Naive thymus-derived CD4-positive, alpha-beta T cell (primary cell): Measurements from ENCODE around the gene EEF1AKMT4. TPM values are rescaled to one million over a fixed set of nuclear protein-coding genes. Genes with fewer than 3 reads are reported as not detected.

Experiments used
- ATAC-seq: fragments of 150-1000 bp; cut with Tn5 transposase; 2 replicates; pipeline ENCODE4 v1.10.0; 2021; ENCODE audit warnings: mild to moderate bottlenecking, moderate library complexity
- CTCF ChIA-PET: fragments of 350-600 bp; sonication (Branson Sonifier 250); formaldehyde crosslinking; loops from one replicate; lab custom pipeline; 2021; ENCODE audit warnings: antibody characterized with exemption; lab: Charles Lee
- POLR2A ChIA-PET: fragments of 350-600 bp; sonication (Branson Sonifier 250); formaldehyde crosslinking; loops from one replicate; lab custom pipeline; 2021; ENCODE audit warnings: antibody characterized with exemption, inconsistent platforms; lab: Charles Lee
- DNase-seq, 9 donors: peaks; one replicate each; pipeline versions ENCODE4 v3.0.0 to v3.0.0-alpha.2; 2020 to 2022; ENCODE audit warnings: mixed read lengths in 1 of 9
- H3K27ac ChIP-seq: one replicate; pipeline ENCODE4 v1.7.0; 2013; ENCODE audit warnings: mild to moderate bottlenecking, low read depth, low read length, moderate library complexity
- H3K27me3 ChIP-seq, 2 donors: one replicate each; pipeline ENCODE4 v1.7.0; 2013; ENCODE audit warnings: low read length in 2 of 2, mild to moderate bottlenecking in 2 of 2, moderate library complexity in 2 of 2; ENCODE audit not compliant: control insufficient read depth in 2 of 2, insufficient read depth in 2 of 2
- H3K36me3 ChIP-seq, 3 experiments: 1 replicate in 2 of 3; 2 replicates in 1 of 3; pipeline ENCODE4 v1.7.0; 2013; ENCODE audit warnings: low read length in 3 of 3, mild to moderate bottlenecking in 3 of 3, moderate library complexity in 1 of 3; ENCODE audit not compliant: insufficient read depth in 3 of 3, control insufficient read depth in 2 of 3
- H3K4me1 ChIP-seq, 2 donors: one replicate each; pipeline ENCODE4 v1.7.0; 2013; ENCODE audit warnings: low read length in 2 of 2, mild to moderate bottlenecking in 2 of 2, moderate library complexity in 1 of 2; ENCODE audit not compliant: control insufficient read depth in 2 of 2, insufficient read depth in 2 of 2
- H3K4me3 ChIP-seq: 2 replicates; pipeline ENCODE4 v1.7.0; 2013; ENCODE audit warnings: mild to moderate bottlenecking, low read length
- H3K9me3 ChIP-seq, 3 experiments: 1 replicate in 2 of 3; 2 replicates in 1 of 3; pipeline ENCODE4 v1.7.0; 2013; ENCODE audit warnings: low read length in 3 of 3; ENCODE audit not compliant: control insufficient read depth in 2 of 3
- H3K27ac Mint-ChIP-seq, 9 donors: one replicate each; pipeline ENCODE4 v1.8.0; 2020 to 2022; ENCODE audit warnings: mixed read lengths in 9 of 9, mild to moderate bottlenecking in 8 of 9, moderate library complexity in 5 of 9, inconsistent platforms in 2 of 9
- H3K27me3 Mint-ChIP-seq, 5 donors: one replicate each; pipeline ENCODE4 v1.8.0; 2021 to 2022; ENCODE audit warnings: mixed read lengths in 5 of 5, mild to moderate bottlenecking in 1 of 5
- H3K36me3 Mint-ChIP-seq, 5 donors: one replicate each; pipeline ENCODE4 v1.8.0; 2020 to 2022; ENCODE audit warnings: mixed read lengths in 5 of 5, mild to moderate bottlenecking in 3 of 5, inconsistent platforms in 1 of 5
- H3K4me1 Mint-ChIP-seq, 7 donors: one replicate each; pipeline ENCODE4 v1.8.0; 2020 to 2022; ENCODE audit warnings: mixed read lengths in 7 of 7, mild to moderate bottlenecking in 3 of 7, inconsistent platforms in 1 of 7
- H3K4me3 Mint-ChIP-seq, 10 donors: one replicate each; pipeline ENCODE4 v1.8.0; 2020 to 2022; ENCODE audit warnings: mild to moderate bottlenecking in 10 of 10, mixed read lengths in 10 of 10, moderate library complexity in 6 of 10, inconsistent platforms in 2 of 10
- H3K9me3 Mint-ChIP-seq, 11 donors: one replicate each; pipeline ENCODE4 v1.8.0; 2020 to 2022; ENCODE audit warnings: mixed read lengths in 11 of 11, mild to moderate bottlenecking in 4 of 11, inconsistent platforms in 1 of 11, moderate library complexity in 1 of 11
- intact Hi-C, 2 donors: fragments of 100-400 bp; cut with micrococcal nuclease; formaldehyde crosslinking; loops; one replicate each; pipeline ENCODE4 v1.15.1; 2023
- polyA plus RNA-seq, 2 donors: library from polyadenylated mRNA; unstranded; fragments of 300-500 nt; fragmentation: Illumina TruSeq; gene quantifications; one replicate each; pipeline ENCODE4 v1.2.3, GENCODE V29; 2021
- total RNA-seq, 6 experiments: library from RNA in 5 of 6; stranded (reverse) in 5 of 6; gene quantifications; 1 replicate in 5 of 6; 2 replicates in 1 of 6; pipeline ENCODE4 v1.2.3 and lab custom pipeline; 2021 to 2026

EEF1AKMT4 gene
- total and polyA plus RNA-seq, 7 experiments from 2014 or later, result 0.27 to 6.6 (median 2.3) TPM

DNA sequence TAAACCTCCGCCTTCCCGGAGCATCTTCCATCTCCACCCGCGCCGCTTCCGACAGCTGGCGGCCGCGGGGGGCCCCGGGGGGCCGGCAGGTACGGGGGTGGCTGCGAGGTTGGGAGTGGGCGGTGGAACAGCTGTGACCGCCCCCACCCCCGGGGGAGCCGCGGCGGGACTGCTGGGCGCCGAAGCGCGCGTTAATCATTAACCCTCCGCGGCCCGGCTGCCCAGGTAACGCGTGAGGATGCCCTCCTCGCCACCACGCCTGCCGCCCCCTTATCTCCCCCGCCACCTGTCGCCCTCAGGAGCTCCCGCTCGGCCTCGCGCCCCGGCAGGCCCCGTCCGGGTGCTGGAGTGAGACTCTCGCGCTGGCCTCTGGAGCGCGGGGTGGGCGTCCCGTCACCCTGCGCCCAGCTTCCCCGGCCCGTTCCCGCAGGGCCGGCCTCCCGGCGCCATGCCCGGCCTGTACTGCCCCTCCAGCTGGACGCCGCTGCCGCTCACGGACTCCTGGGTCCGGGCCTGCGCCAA, 19.3 kb upstream of the EEF1AKMT4 start:
- Histone ChIP-seq H3K36me3 (no peaks in the 10 kb centered on the region), H3K4me1 (peaks cover 0 to 5% of the 10 kb centered on the region in 2 donors), H3K27me3 (peaks cover 4 to 17% of the 10 kb centered on the region in 2 donors), H3K4me3 (peak overlapping the region; percentile 58), H3K9me3 (no peaks in the 10 kb centered on the region), H3K27ac (no peak overlapping the region)
- POLR2A ChIA-PET, result no interaction called here
- peaks cover 8 to 14% (median 10%) of the 10 kb centered on the region in 7 donors for H3K4me1 Mint-ChIP-seq
- intact Hi-C loops, result no loop called here
- CTCF ChIA-PET, result interaction anchor here (0.6 to 0.9 kb wide), 2 partner anchors 16 to 20 kb away, joined by 4 read pairs; partner anchors contain the start of gene EEF1AKMT4
- H3K9me3 Mint-ChIP-seq, result no peaks in the 10 kb centered on the region
- H3K27ac Mint-ChIP-seq, result no peak overlapping the region
- peaks cover 44 to 64% (median 55%) of the 10 kb centered on the region in 5 donors for H3K27me3 Mint-ChIP-seq
- H3K4me3 Mint-ChIP-seq, result peak overlapping the region in 3 of 10 donors; percentile 49 to 82 (median 80)
- ATAC-seq (no peak), DNase-seq (no peak)
- H3K36me3 Mint-ChIP-seq, result no peaks in the 10 kb centered on the region

DNA sequence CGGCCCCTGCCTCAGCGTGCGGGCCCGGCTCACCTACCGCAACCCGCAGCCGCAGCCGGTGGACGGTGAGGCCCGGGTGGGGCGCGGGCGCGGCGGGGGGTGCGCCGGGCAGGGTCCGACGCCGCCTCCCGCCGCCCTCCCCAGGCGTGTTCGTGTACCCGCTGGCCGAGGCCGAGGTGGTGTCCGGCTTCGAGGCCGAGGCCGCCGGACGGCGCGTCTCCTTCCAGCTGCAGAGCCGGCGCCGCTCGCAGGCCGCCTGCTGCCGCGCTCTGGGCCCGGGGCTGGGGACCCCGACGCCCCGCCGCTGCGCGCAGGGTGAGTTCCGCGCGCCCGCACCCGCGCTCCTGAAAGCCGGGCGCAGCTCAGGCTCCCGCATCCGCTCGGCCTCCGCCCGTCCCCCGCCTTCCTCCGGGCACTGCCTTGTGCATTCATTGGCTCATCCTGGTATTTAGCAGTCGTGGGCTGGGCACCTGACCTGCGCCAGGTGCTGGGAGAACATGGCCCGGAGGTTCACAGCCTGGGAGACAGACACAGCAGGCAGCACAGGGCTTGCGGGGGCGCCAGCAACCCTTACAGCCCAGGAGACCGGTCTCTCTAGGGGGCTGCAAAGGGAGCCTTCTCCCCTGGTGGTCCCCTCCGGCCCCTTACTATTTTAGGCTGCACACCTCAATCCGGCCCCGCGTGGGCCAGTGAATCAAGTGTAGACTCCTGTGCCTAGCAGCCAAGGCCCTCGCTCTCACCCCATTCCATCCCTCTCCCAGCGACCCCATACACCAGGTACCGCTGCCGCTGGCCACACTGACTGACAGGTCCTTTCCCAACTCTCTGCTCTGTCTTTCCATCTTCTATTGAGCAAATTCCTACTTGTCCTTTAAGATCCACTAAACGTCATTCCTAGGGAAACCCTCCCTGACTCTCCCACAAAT, 18.6 kb upstream of the EEF1AKMT4 start:
- Mint-ChIP-seq H3K4me3 (peak overlapping the region; percentile 60 to 89 (median 78)), H3K27me3 (peaks cover 41 to 59% (median 48%) of the 10 kb centered on the region in 5 donors), H3K4me1 (peaks cover 8 to 14% (median 10%) of the 10 kb centered on the region in 7 donors), H3K9me3 (no peaks in the 10 kb centered on the region), H3K27ac (no peak overlapping the region), H3K36me3 (no peaks in the 10 kb centered on the region)
- intact Hi-C loops, result no loop called here
- no peak for ATAC-seq
- H3K27me3 ChIP-seq, result peaks cover 4 to 17% of the 10 kb centered on the region in 2 donors
- ChIA-PET CTCF (interaction anchor here (0.6 to 0.9 kb wide), 2 partner anchors 15 to 19 kb away, joined by 4 read pairs; partner anchors contain the start of gene EEF1AKMT4), POLR2A (no interaction called here)
- H3K4me3 ChIP-seq, result no peak overlapping the region
- no peaks in the 10 kb centered on the region for H3K9me3 ChIP-seq
- H3K36me3 ChIP-seq, result no peaks in the 10 kb centered on the region
- H3K4me1 ChIP-seq, result peaks cover 0 to 5% of the 10 kb centered on the region in 2 donors
- no peak for DNase-seq
- no peak overlapping the region for H3K27ac ChIP-seq

DNA sequence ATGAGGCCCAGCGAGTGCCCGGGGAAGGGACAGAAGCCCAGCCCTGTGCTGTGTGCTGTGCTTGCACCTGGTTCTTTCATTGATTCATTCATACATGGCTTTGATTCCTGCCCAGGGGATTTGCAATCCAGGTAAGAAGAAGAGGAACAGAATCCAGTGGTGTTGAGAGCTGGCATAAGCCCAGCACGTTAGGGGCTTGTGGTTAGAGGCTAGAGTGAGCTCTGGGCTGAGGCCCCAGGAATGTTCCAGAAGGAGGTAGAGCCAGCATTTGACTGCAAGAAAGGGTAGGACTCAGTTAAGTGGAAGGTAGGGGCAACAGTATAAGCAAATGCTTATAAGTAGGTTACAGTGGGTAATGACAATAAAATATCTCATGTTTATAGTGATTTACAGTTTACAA, 17.8 kb upstream of the EEF1AKMT4 start:
- H3K9me3 Mint-ChIP-seq, result no peaks in the 10 kb centered on the region
- H3K27me3 ChIP-seq, result peaks cover 4 to 17% of the 10 kb centered on the region in 2 donors
- H3K36me3 Mint-ChIP-seq, result no peaks in the 10 kb centered on the region
- ChIA-PET POLR2A (no interaction called here), CTCF (no interaction called here)
- intact Hi-C loops, result no loop called here
- ATAC-seq (no peak), DNase-seq (no peak)
- H3K4me3 ChIP-seq, result no peak overlapping the region
- no peaks in the 10 kb centered on the region for H3K36me3 ChIP-seq
- H3K27me3 Mint-ChIP-seq, result peaks cover 41 to 52% (median 42%) of the 10 kb centered on the region in 5 donors
- H3K4me1 Mint-ChIP-seq, result peaks cover 8 to 14% (median 10%) of the 10 kb centered on the region in 7 donors
- no peaks in the 10 kb centered on the region for H3K9me3 ChIP-seq
- H3K27ac ChIP-seq, result no peak overlapping the region
- no peak overlapping the region for H3K27ac Mint-ChIP-seq
- H3K4me3 Mint-ChIP-seq, result peak overlapping the region in 9 of 10 donors; percentile 60 to 89 (median 80)
- H3K4me1 ChIP-seq, result peaks cover 0 to 5% of the 10 kb centered on the region in 2 donors

DNA sequence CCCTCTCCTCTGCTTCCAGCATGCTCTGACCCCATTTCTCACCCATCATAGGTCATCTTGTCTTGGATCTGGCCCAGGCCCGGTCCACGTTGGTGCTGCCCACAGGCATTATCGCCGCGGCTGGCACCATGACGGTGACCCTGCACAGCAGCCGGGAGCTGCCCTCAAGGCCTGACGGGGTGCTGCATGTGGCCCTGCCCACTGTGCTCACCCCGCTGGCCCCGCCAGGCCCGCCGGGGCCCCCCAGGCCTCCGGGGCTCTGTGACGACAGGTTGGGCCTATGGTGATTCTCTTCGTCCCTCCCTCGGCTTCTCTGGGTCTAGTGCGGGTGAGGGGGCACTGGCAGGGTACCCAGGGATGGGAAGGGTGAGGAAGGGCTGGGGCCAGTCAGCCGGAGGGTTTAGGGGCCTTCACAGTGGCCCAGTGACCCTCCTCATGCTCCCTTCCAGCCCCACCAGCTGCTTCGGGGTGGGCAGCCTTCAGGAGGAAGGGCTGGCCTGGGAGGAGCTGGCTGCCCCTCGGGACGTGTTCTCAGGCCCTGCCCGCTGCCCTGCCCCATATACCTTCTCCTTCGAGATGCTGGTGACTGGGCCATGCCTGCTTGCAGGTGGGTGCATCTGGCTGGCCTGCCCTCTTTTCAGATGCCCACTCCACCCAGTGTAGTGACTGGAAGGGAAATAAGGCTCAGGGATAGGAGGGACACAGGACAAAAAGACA, 16.2 kb upstream of the EEF1AKMT4 start:
- no peaks in the 10 kb centered on the region for H3K36me3 ChIP-seq
- intact Hi-C loops, result no loop called here
- peaks cover 0 to 5% of the 10 kb centered on the region in 2 donors for H3K4me1 ChIP-seq
- no peak overlapping the region for H3K4me3 ChIP-seq
- DNase-seq (no peak), ATAC-seq (no peak)
- CTCF ChIA-PET, result no interaction called here
- POLR2A ChIA-PET, result no interaction called here
- no peak overlapping the region for H3K27ac ChIP-seq
- no peaks in the 10 kb centered on the region for H3K36me3 Mint-ChIP-seq
- H3K27ac Mint-ChIP-seq, result no peak overlapping the region
- peaks cover 4 to 12% of the 10 kb centered on the region in 2 donors for H3K27me3 ChIP-seq
- peak overlapping the region in 1 of 10 donors; percentile 68 for H3K4me3 Mint-ChIP-seq
- no peaks in the 10 kb centered on the region for H3K9me3 ChIP-seq
- peaks cover 8 to 14% (median 10%) of the 10 kb centered on the region in 7 donors for H3K4me1 Mint-ChIP-seq
- H3K27me3 Mint-ChIP-seq, result peaks cover 30 to 39% (median 33%) of the 10 kb centered on the region in 5 donors
- H3K9me3 Mint-ChIP-seq, result no peaks in the 10 kb centered on the region

DNA sequence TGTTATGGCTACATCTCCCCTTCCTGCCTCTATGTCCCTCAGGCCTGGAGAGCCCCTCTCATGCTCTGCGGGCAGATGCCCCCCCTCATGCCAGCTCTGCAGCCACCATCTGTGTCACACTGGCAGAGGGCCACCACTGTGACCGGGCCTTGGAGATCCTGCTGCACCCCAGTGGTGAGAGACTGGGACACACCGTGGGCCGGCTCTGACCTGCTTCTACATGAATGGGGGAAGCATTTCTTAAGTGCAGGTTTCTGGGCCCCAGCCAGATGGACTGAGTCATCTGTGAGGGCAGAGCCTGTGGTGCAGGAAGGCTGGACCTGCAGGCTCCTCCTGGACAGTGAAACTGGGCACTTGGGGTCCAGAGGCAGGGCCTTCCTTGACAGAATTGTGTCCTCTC, 15.2 kb upstream of the EEF1AKMT4 start:
- no peaks in the 10 kb centered on the region for H3K36me3 Mint-ChIP-seq
- no peaks in the 10 kb centered on the region for H3K9me3 ChIP-seq
- peaks cover 0 to 2% (median 0%) of the 10 kb centered on the region in 11 donors for H3K9me3 Mint-ChIP-seq
- no peak for DNase-seq
- no peak for ATAC-seq
- H3K36me3 ChIP-seq, result no peaks in the 10 kb centered on the region
- intact Hi-C loops, result no loop called here
- H3K27me3 ChIP-seq, result peaks cover 4 to 12% of the 10 kb centered on the region in 2 donors
- ChIA-PET CTCF (no interaction called here), POLR2A (no interaction called here)
- no peak overlapping the region for H3K4me3 Mint-ChIP-seq
- no peak overlapping the region for H3K27ac Mint-ChIP-seq
- H3K27me3 Mint-ChIP-seq, result peaks cover 22 to 30% (median 24%) of the 10 kb centered on the region in 5 donors
- no peak overlapping the region for H3K4me3 ChIP-seq
- H3K4me1 ChIP-seq, result no peaks in the 10 kb centered on the region
- H3K27ac ChIP-seq, result no peak overlapping the region
- peaks cover 4 to 11% (median 8%) of the 10 kb centered on the region in 7 donors for H3K4me1 Mint-ChIP-seq

DNA sequence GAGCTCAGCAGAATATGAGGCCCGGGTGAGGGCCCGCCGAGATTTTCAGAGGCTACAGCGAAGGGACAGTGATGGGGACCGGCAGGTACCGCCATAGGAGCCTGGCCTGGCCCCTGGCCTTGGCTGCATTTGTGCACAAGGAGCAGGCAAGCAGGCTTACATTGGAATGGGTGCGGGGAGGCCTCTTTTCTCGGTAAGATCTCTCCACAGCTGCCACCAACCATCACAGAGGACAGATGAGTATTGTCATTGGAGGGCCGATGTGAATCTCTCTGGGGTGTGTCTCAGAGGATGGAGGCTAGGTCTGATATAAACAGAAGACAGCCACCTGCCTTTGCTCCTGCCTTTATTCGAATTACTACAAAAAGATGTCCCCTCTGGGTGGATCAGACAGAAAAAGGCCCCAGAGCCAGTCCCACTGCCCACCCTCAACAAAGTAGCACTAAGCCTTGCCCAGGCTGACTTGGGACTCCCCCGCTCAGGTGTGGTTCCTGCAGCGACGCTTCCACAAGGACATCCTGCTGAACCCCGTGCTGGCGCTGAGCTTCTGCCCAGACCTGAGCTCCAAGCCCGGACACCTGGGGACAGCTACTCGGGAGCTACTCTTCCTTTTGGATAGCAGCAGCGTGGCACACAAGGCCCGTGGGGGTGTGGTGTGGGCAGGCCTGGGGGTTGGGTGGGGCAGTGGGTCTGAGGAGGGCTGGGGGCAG, 14.6 kb upstream of the EEF1AKMT4 start:
- no peak overlapping the region for H3K27ac ChIP-seq
- H3K4me1 Mint-ChIP-seq, result peaks cover 4 to 11% (median 8%) of the 10 kb centered on the region in 7 donors
- no peaks in the 10 kb centered on the region for H3K9me3 ChIP-seq
- H3K4me3 Mint-ChIP-seq, result no peak overlapping the region
- no peak overlapping the region for H3K27ac Mint-ChIP-seq
- DNase-seq (no peak), ATAC-seq (no peak)
- peaks cover 4 to 9% of the 10 kb centered on the region in 2 donors for H3K27me3 ChIP-seq
- H3K27me3 Mint-ChIP-seq, result peaks cover 22 to 28% (median 24%) of the 10 kb centered on the region in 5 donors
- ChIA-PET CTCF (no interaction called here), POLR2A (no interaction called here)
- intact Hi-C loops, result no loop called here
- no peaks in the 10 kb centered on the region for H3K36me3 ChIP-seq
- H3K4me3 ChIP-seq, result no peak overlapping the region
- H3K36me3 Mint-ChIP-seq, result no peaks in the 10 kb centered on the region
- peaks cover 0 to 2% (median 0%) of the 10 kb centered on the region in 11 donors for H3K9me3 Mint-ChIP-seq
- H3K4me1 ChIP-seq, result no peaks in the 10 kb centered on the region
